MM.1S (cell line): ENCODE measurements around the gene CA10.

Experiments used
- EZH2 ChIP-seq: fragments of 300-600 bp; sonication (generic); optimal IDR thresholded peaks from 2 replicates; pipeline ENCODE3; 2017; ENCODE audit warnings: low read depth, mild to moderate bottlenecking, antibody characterized with exemption, low read length, mixed read lengths
- TF ChIP-seq, protein P1 (sequence below): fragments of 300-600 bp; sonication (generic); IDR thresholded peaks from 2 replicates; pipeline ENCODE4 v1.5.1; 2016; ENCODE audit warnings: antibody characterized with exemption, low read length, mixed read lengths

DNA sequence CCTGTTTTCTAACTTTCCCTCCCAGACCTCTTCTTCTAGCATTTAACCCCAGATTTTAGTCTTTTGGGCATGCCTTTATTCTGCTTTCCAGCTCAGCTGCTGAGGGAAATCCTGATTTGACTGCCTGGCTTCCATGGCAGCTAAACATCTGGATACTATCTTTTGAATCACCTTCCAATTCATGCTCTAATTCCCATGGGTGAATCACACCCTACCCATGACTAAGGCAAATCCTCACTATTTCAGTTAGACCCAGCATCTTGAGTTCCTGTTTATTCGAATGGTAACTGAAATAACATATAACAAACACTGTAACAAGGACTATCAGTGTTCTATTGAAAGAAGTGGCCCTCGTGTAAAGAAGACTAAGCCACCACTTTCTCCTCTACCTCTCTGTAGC is 29.8 kb downstream of the CA10 start:
- TF ChIP-seq, protein P1, sequence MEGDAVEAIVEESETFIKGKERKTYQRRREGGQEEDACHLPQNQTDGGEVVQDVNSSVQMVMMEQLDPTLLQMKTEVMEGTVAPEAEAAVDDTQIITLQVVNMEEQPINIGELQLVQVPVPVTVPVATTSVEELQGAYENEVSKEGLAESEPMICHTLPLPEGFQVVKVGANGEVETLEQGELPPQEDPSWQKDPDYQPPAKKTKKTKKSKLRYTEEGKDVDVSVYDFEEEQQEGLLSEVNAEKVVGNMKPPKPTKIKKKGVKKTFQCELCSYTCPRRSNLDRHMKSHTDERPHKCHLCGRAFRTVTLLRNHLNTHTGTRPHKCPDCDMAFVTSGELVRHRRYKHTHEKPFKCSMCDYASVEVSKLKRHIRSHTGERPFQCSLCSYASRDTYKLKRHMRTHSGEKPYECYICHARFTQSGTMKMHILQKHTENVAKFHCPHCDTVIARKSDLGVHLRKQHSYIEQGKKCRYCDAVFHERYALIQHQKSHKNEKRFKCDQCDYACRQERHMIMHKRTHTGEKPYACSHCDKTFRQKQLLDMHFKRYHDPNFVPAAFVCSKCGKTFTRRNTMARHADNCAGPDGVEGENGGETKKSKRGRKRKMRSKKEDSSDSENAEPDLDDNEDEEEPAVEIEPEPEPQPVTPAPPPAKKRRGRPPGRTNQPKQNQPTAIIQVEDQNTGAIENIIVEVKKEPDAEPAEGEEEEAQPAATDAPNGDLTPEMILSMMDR = no peak
- TF ChIP-seq EZH2 = no peak
